HG02852 (cell line): ENCODE results near the gene CHST5.
"Not testable (repeated sequence)": the region's sequence is repeated elsewhere in the genome, so short reads cannot be mapped to it uniquely, and the experiment has no call there.

Experiments used
- ATAC-seq: cut with Tn5 transposase; IDR thresholded peaks from one replicate; pipeline ENCODE4 v1.9.1; 2021; ENCODE audit warnings: mild to moderate bottlenecking, moderate library complexity; ENCODE audit not compliant: unreplicated experiment

Gene CHST5

DNA sequence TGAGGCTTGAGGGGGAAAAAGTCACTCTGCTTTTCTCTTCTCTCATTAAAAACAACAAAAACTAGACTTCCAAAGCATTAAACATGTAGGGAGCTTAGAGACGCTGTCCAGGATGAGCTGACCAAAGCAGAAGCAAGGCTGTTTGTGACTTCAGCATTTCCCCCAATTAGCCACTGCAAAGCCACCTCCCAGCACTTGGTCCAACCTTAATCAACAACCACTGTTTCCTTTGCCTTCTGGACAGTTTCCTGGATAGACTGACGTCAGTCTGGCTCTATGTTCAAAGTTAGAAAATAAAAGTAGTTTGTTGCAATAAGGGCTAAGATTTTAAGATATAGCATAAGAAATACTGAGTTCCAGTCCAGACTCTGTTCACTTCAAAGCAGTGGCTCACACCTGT is 17.0 kb upstream of the CHST5 start:
- no peak for ATAC-seq

- ATAC-seq: peak; percentile 80
Observed at GRCh38 chr16:75550211-75550662, 14.3 kb upstream of the CHST5 start.

DNA sequence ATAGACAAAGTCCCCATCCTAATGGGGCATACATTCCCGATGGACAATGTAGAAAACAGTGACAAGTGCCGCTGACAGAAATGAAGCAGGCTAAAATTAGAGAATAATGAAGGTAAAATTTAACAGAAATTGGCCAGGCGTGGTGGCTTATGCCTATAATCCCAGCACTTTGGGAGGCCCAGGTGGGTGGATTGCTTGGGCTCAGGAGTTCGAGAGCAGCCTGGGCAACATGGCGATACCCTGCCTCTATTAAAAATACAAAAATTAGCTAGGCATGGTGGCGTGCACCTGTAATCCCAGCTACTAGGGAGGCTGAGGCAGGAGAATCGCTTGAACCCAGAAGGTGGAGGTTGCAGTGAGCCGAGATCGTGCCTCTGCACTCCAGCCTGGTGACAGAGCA is 12.5 kb upstream of the CHST5 start:
- ATAC-seq: not testable (repeated sequence)

GRCh38 chr16:75546293-75546692 is 10.4 kb upstream of the CHST5 start:
- no peak for ATAC-seq

- ATAC-seq: not testable (repeated sequence)
Observed at GRCh38 chr16:75545879-75546278, 10.0 kb upstream of the CHST5 start.

DNA sequence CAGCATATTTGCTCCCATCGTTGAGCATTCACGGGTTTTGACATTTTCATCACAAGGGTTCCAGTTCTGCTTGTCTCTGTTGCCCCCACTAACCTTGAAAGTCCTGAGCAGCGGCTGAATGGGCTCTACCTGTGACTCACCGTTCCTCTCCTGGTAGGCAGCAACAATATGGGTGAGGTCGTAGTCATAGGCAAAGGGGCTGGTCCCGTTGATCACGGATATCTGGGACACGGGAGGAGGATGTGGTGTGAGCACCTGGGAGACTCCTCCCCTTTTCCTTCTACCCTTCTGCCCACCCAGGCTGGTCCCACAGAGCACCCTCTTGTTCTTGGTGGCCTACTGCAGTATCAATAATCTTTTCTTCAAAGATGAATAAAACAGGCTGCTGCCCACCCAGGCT is 6.6 kb upstream of the CHST5 start:
- not testable (repeated sequence) for ATAC-seq

DNA sequence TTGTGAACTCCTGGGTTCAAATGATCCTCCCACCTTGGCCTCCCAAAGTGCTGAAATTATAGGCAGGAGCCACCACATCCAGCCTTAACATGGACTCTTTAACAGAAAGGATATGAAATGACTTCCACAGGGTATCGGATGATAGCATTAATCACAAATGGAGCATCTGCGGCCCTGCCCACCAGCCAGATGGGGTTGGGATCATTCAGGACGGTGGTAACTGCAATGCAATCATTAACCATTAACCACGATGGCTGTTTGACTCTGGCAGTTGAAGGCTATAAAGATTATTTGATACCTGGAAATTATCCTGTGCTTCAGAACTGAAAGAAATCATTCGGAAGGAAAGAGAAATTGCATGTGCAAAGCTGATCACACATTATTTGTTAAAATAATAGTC is 5.3 kb upstream of the CHST5 start:
- no peak for ATAC-seq

DNA sequence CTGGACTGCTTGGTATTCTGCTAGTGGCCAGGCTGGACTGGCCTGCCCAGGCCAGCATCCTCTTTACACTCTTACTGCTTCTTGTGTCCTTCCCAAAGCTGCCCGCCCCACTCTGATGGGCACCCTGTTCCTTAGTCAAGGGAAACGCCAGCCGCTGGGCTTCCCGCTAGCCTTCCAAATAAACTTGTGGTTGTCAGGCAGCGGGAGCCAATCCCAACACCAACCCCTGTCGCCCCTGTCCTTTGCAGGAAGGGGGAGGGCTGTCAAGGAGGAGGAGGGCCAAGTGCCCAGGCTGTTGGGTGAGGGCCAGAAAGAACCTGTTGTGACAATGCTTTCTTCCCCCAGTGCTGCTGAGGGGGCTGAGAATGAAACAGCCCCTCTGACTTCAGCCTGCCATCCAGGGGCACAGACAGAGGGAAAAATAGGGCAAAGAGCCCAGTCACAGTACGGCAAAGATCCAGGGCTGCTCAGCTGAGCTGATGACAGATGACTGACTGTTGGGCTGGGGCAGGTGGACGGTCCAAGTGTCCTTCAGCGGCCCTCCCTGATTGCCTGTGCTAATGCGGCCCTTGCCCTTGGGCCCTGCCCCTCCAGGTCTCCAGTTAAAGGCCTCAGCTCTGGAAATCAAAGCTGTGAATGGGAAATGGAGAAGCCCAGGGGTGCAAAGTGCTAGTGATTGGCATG is 3.1 kb upstream of the CHST5 start:
- ATAC-seq: not testable (repeated sequence)

DNA sequence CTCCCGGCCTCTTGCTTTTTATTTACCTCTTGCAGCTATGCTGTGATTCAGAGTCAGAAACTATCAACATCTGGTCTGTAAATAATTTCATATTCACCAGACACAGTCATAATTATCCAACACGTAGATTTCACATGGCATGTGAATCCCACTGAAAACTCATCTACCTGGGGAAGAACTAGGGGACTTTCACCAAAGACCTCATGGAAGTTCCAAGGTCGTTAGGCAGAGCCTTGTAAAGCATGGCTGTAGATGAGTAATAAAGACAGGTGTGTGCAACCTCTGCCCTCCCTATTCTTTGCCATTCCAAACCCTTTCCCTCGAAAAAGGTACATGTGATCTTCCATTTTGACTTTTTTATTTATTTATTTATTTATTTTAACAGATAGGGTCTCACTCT is 1.9 kb upstream of the CHST5 start:
- no peak for ATAC-seq

DNA sequence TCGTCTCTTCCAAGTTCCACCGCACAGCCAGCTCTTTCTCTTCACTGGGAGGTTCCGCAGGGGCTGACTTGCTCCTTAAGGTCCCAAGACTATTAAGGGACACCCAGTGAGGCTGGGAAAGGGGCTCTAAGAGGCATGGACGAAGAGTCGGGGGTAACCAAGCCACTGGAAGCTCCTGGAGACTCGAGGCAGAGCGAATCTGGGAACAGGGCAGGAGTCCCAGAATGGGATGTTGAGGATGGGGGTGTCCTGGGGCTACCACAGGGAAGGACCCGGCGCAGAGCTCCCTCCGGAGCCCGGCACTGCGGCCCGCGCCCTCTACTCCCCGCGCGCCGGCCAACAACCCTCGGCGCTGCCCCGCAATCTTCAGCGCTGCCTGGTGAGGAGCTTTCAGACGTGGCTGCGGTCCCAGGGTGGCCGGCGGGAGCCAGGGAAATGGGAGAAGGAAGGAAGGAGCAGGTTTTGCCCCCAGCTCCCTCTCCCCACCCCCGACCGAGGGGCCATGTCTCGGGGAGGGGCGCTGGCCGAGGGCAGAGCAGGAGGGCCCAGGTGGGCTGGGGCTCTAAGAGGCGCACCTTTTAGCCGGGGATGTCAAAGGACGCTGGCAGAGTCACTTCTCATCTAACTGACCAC is 581 bp downstream of the CHST5 start:
- no peak for ATAC-seq

GRCh38 chr16:75534560-75535205 is 1.2 kb downstream of the CHST5 start:
- no peak for ATAC-seq

- ATAC-seq: no peak
Observed at GRCh38 chr16:75532791-75533190, 3.1 kb downstream of the CHST5 start.

DNA sequence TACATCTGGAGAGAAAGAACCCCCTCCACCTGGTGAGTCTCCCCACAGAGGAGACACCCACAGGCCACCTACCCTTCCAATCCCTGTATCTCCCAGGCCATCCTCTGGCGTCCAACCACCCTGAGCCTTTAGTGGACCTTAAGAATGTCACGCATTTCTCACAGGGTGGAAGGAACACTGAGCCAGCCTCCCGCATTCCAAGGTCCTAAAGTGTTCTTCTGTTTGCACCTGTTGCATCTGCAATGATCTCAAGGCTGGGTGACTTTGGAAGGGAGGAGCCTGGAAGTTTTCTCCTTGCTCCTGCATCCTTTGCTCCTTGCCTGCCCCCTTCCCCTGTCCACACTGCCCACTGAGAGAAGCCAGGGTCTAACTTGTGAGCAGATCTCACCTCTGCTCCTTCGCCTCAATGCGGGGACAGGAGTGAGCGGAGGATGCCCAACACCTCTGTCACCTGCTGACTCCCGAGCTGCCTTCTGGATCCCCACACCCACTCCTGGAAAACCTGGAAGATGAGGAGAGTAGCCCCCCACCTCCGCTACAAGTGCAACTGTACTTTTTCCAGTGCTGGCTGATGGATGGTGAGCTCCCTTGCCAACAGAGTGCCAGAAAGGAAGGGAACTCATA is 3.7 kb downstream of the CHST5 start:
- ATAC-seq: no peak

DNA sequence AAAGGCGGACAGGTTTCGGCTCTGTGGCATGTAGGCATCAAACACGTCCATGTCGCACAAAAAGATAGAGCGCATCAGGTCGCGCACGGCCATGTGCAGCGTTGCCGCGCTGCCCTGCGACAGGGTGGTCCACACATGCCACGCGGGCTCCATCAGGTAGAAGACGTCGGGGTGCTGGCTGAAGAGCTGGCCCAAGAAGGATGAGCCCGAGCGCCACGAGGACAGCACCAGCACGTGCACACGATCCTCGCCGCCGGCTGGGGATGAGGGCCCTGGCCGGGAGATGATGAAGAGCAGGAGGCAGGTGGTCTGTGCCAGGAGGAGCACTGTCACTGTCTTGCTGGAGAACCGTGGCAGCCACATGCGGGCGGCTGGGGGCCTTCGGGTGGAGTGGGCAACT is 5.9 kb downstream of the CHST5 start:
- ATAC-seq: no peak

GRCh38 chr16:75529056-75529905 is 6.6 kb downstream of the CHST5 start:
- ATAC-seq: no peak

DNA sequence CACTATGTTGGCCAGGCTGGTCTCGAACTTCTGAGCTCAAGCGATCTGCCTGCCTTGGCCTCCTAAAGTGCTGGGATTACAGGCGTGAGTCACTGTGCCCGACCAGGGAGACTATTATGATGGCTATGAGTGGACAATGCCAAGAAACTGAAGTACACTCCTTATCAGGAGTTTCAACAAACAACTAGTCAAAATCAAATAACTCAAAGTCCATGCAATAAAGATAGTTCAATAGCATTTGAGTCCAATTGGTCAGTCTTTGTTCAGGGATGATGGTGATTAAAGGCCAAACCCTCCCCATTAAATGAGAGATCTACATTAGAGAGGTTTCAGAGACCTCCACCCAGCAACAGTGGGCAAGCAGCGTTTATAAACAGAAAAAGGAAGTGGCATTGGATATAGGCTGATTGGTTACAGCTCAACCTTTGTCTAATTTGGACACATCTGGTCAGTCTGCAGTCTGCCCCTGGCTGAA is 8.0 kb downstream of the CHST5 start:
- no peak for ATAC-seq

GRCh38 chr16:75526032-75526790 is 9.7 kb downstream of the CHST5 start:
- ATAC-seq: no peak

DNA sequence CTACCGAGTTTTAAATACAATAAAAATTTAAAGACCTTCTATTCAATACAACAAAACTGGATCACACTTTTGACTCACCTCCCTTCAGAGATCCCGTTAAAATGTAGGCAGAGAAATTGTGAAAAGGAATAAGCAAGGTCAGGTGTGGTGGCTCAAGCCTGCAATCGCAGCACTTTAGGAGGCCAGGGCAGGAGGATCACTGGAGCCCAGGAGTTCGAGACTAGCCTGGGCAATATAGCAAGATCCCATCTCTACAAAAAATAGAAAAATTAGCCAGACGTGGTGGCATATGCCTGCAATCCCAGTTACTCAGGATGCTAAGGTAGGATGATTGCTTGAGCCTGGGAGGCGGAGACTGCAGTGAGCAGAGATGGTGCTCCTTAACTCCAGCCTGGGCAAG is 16.7 kb downstream of the CHST5 start:
- no peak for ATAC-seq

- ATAC-seq: peak; percentile 28
Observed at GRCh38 chr16:75516189-75516966, 19.5 kb downstream of the CHST5 start.
